Peyer's patch (tissue), 4 donors: ENCODE data around the gene NCOA7. TPM values are rescaled to one million over a fixed set of nuclear protein-coding genes. Genes with fewer than 3 reads are reported as not detected.

Experiments
- DNase-seq, 3 donors: peaks; one replicate each; pipeline ENCODE4 v3.0.0-alpha.2; 2017 to 2019
- H3K27ac ChIP-seq, 4 donors: fragments of 200-600 bp; sonication (generic); one replicate each; pipeline ENCODE4 v1.5.1; 2016 to 2019
- H3K27me3 ChIP-seq, 2 donors: fragments of 200-600 bp; sonication (generic); one replicate each; pipeline ENCODE4 v1.5.1; 2019
- H3K36me3 ChIP-seq, 3 donors: fragments of 200-600 bp; sonication (generic); one replicate each; pipeline ENCODE4 v1.5.1; 2016 to 2019
- H3K4me1 ChIP-seq, 4 donors: fragments of 200-600 bp; sonication (generic); one replicate each; pipeline ENCODE4 v1.5.1; 2016 to 2019
- H3K4me3 ChIP-seq, 4 donors: fragments of 200-600 bp; sonication (generic); 1 replicate in 3 of 4; 2 replicates in 1 of 4; pipeline ENCODE4 v1.5.1; 2016 to 2019; ENCODE audit warnings: mild to moderate bottlenecking in 1 of 4
- H3K9me3 ChIP-seq, 4 donors: fragments of 200-600 bp; sonication (generic); one replicate each; pipeline ENCODE4 v1.5.1; 2016 to 2019; ENCODE audit warnings: mild to moderate bottlenecking in 1 of 4
- CTCF ChIP-seq, 6 experiments: fragments of 450-650 bp in 4 of 6; fragments of 200-600 bp in 2 of 6; sonication (generic) in 1 of 6; IDR thresholded peaks; one replicate each; pipeline ENCODE4 v1.5.1; 2017 to 2019; ENCODE audit warnings: antibody characterized with exemption in 6 of 6, mild to moderate bottlenecking in 3 of 6, moderate library complexity in 1 of 6
- POLR2A ChIP-seq, 2 donors: fragments of 450-650 bp; IDR thresholded peaks; one replicate each; pipeline ENCODE4 v1.5.1; 2017; ENCODE audit warnings: antibody characterized with exemption in 2 of 2, mild to moderate bottlenecking in 2 of 2, moderate library complexity in 2 of 2
- total RNA-seq, 4 donors: library from RNA; depleted of rRNA; stranded (reverse); fragments of >200 nt; gene quantifications; one replicate each; pipeline ENCODE4 v1.1.0, GENCODE V29; 2016

The NCOA7 gene
- total RNA-seq, 4 donors from 2014 or later: 15.4 to 80.9 (median 27.7) TPM

DNA sequence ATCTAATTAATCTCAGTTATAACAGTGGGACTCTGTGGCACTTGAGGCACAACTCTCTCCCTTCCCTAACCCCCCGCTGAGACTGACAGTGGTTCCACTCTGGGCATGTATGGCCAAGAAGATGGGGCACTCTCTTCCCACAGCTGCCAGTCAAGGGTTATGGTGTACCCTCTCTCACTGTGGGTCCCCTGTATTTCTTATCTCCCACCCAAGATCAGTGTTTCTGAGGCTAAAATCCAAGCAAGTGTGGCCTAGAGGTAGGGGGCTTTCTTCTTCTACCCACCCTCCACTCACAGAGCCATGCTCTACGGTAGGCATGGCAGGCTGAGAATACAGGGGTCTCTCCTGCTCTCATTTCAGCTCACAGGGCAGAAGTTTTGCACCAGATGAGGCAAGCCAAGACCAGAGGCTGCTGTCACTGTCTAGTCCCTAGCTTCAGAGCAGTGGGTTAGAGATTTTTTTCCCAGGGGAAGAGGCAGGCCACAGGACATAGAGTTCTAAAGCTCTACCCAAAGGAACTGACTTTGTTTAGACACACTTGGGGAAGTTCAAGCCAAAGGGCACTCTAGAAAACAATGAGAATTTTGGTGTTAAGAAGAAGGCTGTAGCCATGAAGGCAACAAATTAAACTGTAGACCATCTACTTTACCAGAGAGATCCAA lies 134.1 kb downstream of the NCOA7 start:
- TF ChIP-seq CTCF (IDR thresholded peaks at IDR 0.05) (no peak), POLR2A (IDR thresholded peaks at IDR 0.05) (no peak)
- H3K4me3 ChIP-seq: no peak overlapping the region
- no peak for DNase-seq
- no peaks in the 10 kb centered on the region for H3K9me3 ChIP-seq
- H3K36me3 ChIP-seq: peaks cover 0 to 55% (median 0%) of the 10 kb centered on the region in 3 donors
- no peaks in the 10 kb centered on the region for H3K27me3 ChIP-seq
- H3K4me1 ChIP-seq: peaks cover 0 to 15% (median 0%) of the 10 kb centered on the region in 4 donors
- H3K27ac ChIP-seq: peak overlapping the region in 1 of 4 donors; percentile 11

- Histone ChIP-seq H3K27ac (no peak overlapping the region), H3K36me3 (peaks cover 0 to 49% (median 0%) of the 10 kb centered on the region in 3 donors), H3K27me3 (no peaks in the 10 kb centered on the region), H3K4me3 (no peak overlapping the region), H3K4me1 (peaks cover 0 to 8% (median 0%) of the 10 kb centered on the region in 4 donors), H3K9me3 (no peaks in the 10 kb centered on the region)
- DNase-seq: no peak
- TF ChIP-seq POLR2A (IDR thresholded peaks at IDR 0.05) (no peak), CTCF (IDR thresholded peaks at IDR 0.05) (no peak)
Measured at GRCh38 chr6:125926711-125927110, 136.0 kb downstream of the NCOA7 start.

DNA sequence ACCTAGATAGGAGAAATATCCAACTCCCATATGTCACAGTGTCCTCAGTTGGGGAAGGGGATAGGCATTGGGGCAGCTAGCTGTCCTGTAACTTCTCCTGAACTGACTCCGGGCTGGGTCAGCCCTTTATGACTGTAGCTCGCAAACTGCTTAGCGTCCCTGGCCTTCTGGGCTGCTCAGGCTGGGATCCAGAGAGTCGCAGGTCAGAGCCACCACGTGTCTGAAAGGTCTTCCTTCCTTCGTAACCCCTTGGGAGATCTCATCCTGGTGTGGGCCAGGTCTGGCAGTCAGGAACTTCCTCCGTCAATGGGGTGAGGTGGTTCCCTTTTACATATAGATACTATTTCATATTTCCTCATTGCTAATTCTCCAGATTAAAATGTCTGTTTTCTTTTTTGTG lies 137.0 kb downstream of the NCOA7 start:
- no peak for TF ChIP-seq CTCF (IDR thresholded peaks at IDR 0.05)
- no peak for TF ChIP-seq POLR2A (IDR thresholded peaks at IDR 0.05)
- Histone ChIP-seq H3K27ac (no peak overlapping the region), H3K27me3 (no peaks in the 10 kb centered on the region), H3K9me3 (no peaks in the 10 kb centered on the region), H3K4me3 (no peak overlapping the region), H3K4me1 (peaks cover 0 to 8% (median 0%) of the 10 kb centered on the region in 4 donors), H3K36me3 (peaks cover 0 to 40% (median 0%) of the 10 kb centered on the region in 3 donors)
- DNase-seq: no peak

DNA sequence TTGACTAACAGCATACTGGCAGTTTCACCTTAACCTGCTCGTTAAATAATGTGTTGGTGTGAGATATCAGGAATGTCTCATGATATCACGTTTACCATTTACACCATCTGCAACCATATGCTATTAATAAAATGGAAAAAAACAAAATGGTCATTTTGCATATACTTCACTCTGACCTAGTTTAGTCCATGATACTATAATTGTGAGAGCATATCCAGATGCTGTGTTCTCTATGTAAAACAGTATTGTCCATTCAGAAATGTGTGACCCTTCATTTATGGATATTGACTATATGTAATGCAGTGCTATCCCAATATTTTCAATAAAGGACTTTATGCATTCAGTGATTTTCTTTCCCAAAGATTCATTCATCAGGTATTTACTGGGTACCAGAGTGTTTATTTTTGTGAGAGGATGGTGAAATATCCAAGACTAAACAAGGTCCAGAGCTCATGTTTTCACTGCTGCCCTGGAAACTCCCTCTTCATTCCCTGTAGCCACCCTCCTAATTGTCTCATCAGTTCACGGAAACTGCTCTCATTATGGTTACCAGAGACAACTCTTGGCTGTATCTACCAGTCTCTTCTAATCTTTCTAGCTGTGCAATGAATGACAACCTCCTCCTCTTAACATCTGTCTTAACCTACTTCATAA lies 140.1 kb downstream of the NCOA7 start:
- no peaks in the 10 kb centered on the region for H3K4me1 ChIP-seq
- H3K4me3 ChIP-seq: no peak overlapping the region
- DNase-seq: no peak
- H3K27me3 ChIP-seq: no peaks in the 10 kb centered on the region
- no peak overlapping the region for H3K27ac ChIP-seq
- H3K9me3 ChIP-seq: no peaks in the 10 kb centered on the region
- peaks cover 0 to 17% (median 0%) of the 10 kb centered on the region in 3 donors for H3K36me3 ChIP-seq
- TF ChIP-seq POLR2A (IDR thresholded peaks at IDR 0.05): no peak
- TF ChIP-seq CTCF (IDR thresholded peaks at IDR 0.05): no peak

GRCh38 chr6:125931733-125932450 lies 141.1 kb downstream of the NCOA7 start:
- no peak for DNase-seq
- peaks cover 0 to 15% (median 0%) of the 10 kb centered on the region in 3 donors for H3K36me3 ChIP-seq
- no peaks in the 10 kb centered on the region for H3K27me3 ChIP-seq
- TF ChIP-seq CTCF (IDR thresholded peaks at IDR 0.05) (no peak), POLR2A (IDR thresholded peaks at IDR 0.05) (no peak)
- no peak overlapping the region for H3K4me3 ChIP-seq
- no peak overlapping the region for H3K27ac ChIP-seq
- no peaks in the 10 kb centered on the region for H3K4me1 ChIP-seq
- H3K9me3 ChIP-seq: no peaks in the 10 kb centered on the region
